Stimulated activated CD4-positive, alpha-beta T cell treated with anti-CD3 and anti-CD28 coated beads, Interleukin-2, amount 100 ng/mL, for 4 hours (primary cell): ENCODE measurements around the gene RILP.

Experiments used
- DNase-seq: peaks from one replicate; pipeline ENCODE4 v3.0.0-alpha.2; 2020; ENCODE audit warnings: low read depth

Gene RILP

GRCh38 chr17:1604831-1605528, 44.7 kb downstream of the RILP start:
- DNase-seq: no peak

GRCh38 chr17:1601571-1601970, 48.1 kb downstream of the RILP start:
- DNase-seq: no peak

GRCh38 chr17:1598399-1599095, 51.1 kb downstream of the RILP start:
- no peak for DNase-seq

GRCh38 chr17:1597861-1598342, 51.8 kb downstream of the RILP start:
- no peak for DNase-seq
